Adrenal gland (tissue), 12 donors: Measurements from ENCODE around the gene STRA6. TPM values are rescaled to one million over a fixed set of nuclear protein-coding genes. Genes with fewer than 3 reads are reported as not detected.

Experiments
- DNase-seq, 7 donors: peaks; one replicate each; pipeline ENCODE4 v3.0.0-alpha.2; 2019 to 2020
- H3K27ac ChIP-seq, 5 donors: fragments of 200-600 bp; sonication (generic) in 4 of 5; 1 replicate in 3 of 5; 2 replicates in 2 of 5; pipeline versions ENCODE4 v1.5.1 to v1.8.0; 2016 to 2020; ENCODE audit warnings: mild to moderate bottlenecking in 1 of 5
- H3K27me3 ChIP-seq: fragments of 200-600 bp; 2 replicates; pipeline ENCODE4 v1.8.0; 2021
- H3K36me3 ChIP-seq, 2 donors: fragments of 200-600 bp; replicated peaks in 1 of 2; 1 replicate in 1 of 2; 2 replicates in 1 of 2; pipeline versions ENCODE4 v1.5.1 to v1.8.0; 2018 to 2022
- H3K4me1 ChIP-seq, 2 donors: fragments of 200-600 bp; replicated peaks in 1 of 2; 1 replicate in 1 of 2; 2 replicates in 1 of 2; pipeline versions ENCODE4 v1.5.1 to v1.8.0; 2018 to 2021
- H3K4me3 ChIP-seq, 4 donors: fragments of 200-600 bp; sonication (generic) in 3 of 4; one replicate each; pipeline ENCODE4 v1.5.1; 2016 to 2018
- H3K9me3 ChIP-seq, 3 donors: fragments of 200-600 bp; sonication (generic) in 1 of 3; replicated peaks in 1 of 3; 1 replicate in 2 of 3; 2 replicates in 1 of 3; pipeline versions ENCODE4 v1.5.1 to v1.8.0; 2016 to 2021
- POLR2A ChIP-seq, 2 donors: fragments of 450-650 bp; IDR thresholded peaks; one replicate each; pipeline ENCODE4 v1.6.1; 2017; ENCODE audit warnings: antibody characterized with exemption in 2 of 2, mild to moderate bottlenecking in 2 of 2, moderate library complexity in 1 of 2
- WGBS, 4 donors: extraction: QIAGEN DNeasy Blood & Tissue Kit in 2 of 4; methylation state at CpG; one replicate each; pipeline versions ENCODE4 v1.1.5 to v1.1.7; 2013 to 2017; 5-methylcytosine and 5-hydroxymethylcytosine counted together
- intact Hi-C, 2 donors: fragments of 100-400 bp; cut with DNase I; formaldehyde crosslinking; loops; one replicate each; pipeline versions ENCODE4 v1.14.1 to v1.15.0; 2022 to 2023
- polyA plus RNA-seq, 3 donors: library from polyadenylated mRNA; stranded (reverse); fragments of 200-250 nt in 2 of 3; fragments of 350-450 nt in 1 of 3; fragmentation: Illumina TruSeq in 1 of 3; extraction: RNeasy Lipid Tissue Mini Kit (QIAGEN cat#74804) in 1 of 3; gene quantifications; one replicate each; pipeline ENCODE4 v1.2.3, GENCODE V29; 2013 to 2014
- total RNA-seq, 9 donors: library from RNA; depleted of rRNA in 4 of 9; stranded (reverse); fragments of >200 nt in 4 of 9; fragments of 120-200 nt in 1 of 9; fragmentation: NEBNext Ultra II Directional in 1 of 9; extraction: Animal tissue kit (Norgen Biotek cat#: 25700) in 1 of 9; gene quantifications; one replicate each; pipeline versions ENCODE4 v1.1.0 to v1.2.4, GENCODE V29; 2013 to 2023
- TF ChIP-seq, protein P1 (sequence below), 6 experiments: fragments of 450-650 bp in 4 of 6; fragments of 200-600 bp in 2 of 6; sonication (generic) in 1 of 6; IDR thresholded peaks; 1 replicate in 5 of 6; 2 replicates in 1 of 6; pipeline versions ENCODE4 v1.5.1 to v1.8.0; 2016 to 2021; ENCODE audit warnings: antibody characterized with exemption in 6 of 6, mild to moderate bottlenecking in 2 of 6, moderate library complexity in 1 of 6
- donor health status: healthy with polysubstance abuse.
- donor health status: Bipolar disorder and iron deficiency.
- donor health status: DM: yes; HTN: yes; CAD: no.
- donor health status: DM: no; HTN: no; CAD: no.
- donor health status: DM: no; HTN: no; CAD: no.
- donor health status: DM: yes; HTN: yes; CAD: no.

The STRA6 gene
- total and polyA plus RNA-seq, 12 donors = 0.22 to 12.6 (median 3.1) TPM; not detected in 2

DNA sequence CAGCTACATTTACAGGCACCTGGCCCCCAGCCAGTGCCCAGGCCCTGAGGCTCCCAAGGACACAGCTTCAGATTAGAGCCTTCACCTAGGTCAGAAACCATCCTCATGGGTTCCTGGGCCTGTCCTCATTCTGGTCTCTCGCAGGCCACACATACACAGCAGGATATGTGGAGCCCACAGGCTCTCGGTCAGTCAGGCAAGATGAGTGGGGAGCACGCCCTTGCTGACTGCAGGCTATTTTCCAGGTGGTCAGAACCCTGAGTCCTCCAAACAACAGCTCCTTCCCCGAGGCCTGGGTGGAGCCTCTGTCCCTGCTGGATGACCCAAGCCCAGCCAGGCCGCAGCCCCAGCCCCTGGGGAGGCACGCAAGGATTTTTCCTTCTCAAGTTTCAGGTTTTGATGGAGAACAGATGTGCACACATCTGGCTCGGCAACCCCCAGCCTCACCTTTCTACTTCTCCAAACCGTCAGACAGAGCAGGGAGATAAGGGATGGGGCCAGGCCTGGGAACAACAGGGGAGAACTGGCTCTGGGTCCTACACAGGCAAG, 1.6 kb downstream of the STRA6 start:
- Histone ChIP-seq H3K27ac (peak overlapping the region in 2 of 5 donors; percentile 44 to 61), H3K36me3 (no peaks in the 10 kb centered on the region), H3K4me3 (no peak overlapping the region), H3K27me3 (no peaks in the 10 kb centered on the region), H3K9me3 (no peaks in the 10 kb centered on the region), H3K4me1 (peaks cover 8 to 16% of the 10 kb centered on the region in 2 donors)
- DNase-seq = no peak
- intact Hi-C loops = no loop called here
- no peak for TF ChIP-seq POLR2A (IDR thresholded peaks at IDR 0.05)
- TF ChIP-seq, protein P1, sequence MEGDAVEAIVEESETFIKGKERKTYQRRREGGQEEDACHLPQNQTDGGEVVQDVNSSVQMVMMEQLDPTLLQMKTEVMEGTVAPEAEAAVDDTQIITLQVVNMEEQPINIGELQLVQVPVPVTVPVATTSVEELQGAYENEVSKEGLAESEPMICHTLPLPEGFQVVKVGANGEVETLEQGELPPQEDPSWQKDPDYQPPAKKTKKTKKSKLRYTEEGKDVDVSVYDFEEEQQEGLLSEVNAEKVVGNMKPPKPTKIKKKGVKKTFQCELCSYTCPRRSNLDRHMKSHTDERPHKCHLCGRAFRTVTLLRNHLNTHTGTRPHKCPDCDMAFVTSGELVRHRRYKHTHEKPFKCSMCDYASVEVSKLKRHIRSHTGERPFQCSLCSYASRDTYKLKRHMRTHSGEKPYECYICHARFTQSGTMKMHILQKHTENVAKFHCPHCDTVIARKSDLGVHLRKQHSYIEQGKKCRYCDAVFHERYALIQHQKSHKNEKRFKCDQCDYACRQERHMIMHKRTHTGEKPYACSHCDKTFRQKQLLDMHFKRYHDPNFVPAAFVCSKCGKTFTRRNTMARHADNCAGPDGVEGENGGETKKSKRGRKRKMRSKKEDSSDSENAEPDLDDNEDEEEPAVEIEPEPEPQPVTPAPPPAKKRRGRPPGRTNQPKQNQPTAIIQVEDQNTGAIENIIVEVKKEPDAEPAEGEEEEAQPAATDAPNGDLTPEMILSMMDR (IDR thresholded peaks at IDR 0.05) = no peak
- WGBS, 4 donors = 72 to 91% (median 82%) methylated on average over 5 to 8 of the region's 8 CpGs

DNA sequence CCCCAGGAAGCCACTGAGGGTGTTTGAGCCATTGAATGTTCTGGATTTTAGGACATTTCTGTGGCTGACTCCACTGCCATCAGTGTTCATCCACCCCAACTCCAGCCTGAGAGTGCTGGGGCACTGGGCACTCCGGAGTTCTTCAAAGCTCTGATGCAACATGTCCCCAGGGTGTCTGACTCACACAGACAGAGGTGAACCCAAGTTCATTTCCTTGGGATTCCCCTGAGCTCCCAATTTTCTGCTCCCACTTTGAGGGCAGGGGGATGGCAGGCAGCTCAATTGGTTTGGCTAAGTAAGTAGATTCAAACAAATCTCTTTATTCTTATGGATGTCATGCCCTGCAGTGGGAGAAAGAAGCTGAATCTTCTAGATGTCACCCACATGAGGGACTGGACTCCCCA, 2.2 kb downstream of the STRA6 start:
- peak overlapping the region in 2 of 5 donors; percentile 44 to 61 for H3K27ac ChIP-seq
- no peaks in the 10 kb centered on the region for H3K9me3 ChIP-seq
- no peaks in the 10 kb centered on the region for H3K36me3 ChIP-seq
- no peak overlapping the region for H3K4me3 ChIP-seq
- no peaks in the 10 kb centered on the region for H3K27me3 ChIP-seq
- H3K4me1 ChIP-seq = peaks cover 8 to 16% of the 10 kb centered on the region in 2 donors
- intact Hi-C loops = no loop called here
- TF ChIP-seq, protein P1 (IDR thresholded peaks at IDR 0.05) = no peak
- TF ChIP-seq POLR2A (IDR thresholded peaks at IDR 0.05) = no peak
- peak in 6 of 7 donors; percentile 56 to 81 (median 71) for DNase-seq
- WGBS, 4 donors = 6 to 33% (median 12%) methylated on average over 1 of the region's 1 CpG; no CpG with 5 or more reads in 1 of the 4 donors

DNA sequence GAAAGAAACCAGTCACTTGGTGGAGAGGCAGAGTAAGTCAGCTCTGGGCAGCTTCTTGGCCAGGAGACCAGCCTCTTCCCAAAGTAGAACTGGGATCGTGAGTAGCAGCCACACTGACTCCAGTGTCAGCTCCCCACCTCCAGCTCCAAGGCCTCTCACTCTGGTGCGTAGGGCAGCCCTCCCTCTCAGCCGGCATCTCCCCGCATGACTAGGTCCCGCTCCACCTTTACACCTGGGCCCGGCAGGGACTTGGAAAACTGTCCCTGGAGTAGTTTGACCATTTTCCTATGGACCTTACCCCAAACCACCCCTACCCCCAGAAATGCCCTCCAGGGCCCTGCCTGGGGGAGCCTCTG, 3.3 kb downstream of the STRA6 start:
- DNase-seq = no peak
- no peaks in the 10 kb centered on the region for H3K27me3 ChIP-seq
- no peak overlapping the region for H3K27ac ChIP-seq
- no peaks in the 10 kb centered on the region for H3K36me3 ChIP-seq
- intact Hi-C loops = no loop called here
- H3K9me3 ChIP-seq = no peaks in the 10 kb centered on the region
- peaks cover 8 to 16% of the 10 kb centered on the region in 2 donors for H3K4me1 ChIP-seq
- TF ChIP-seq, protein P1 (IDR thresholded peaks at IDR 0.05) = no peak
- WGBS, 4 donors = 86 to 100% (median 94%) methylated on average over 6 of the region's 6 CpGs
- H3K4me3 ChIP-seq = no peak overlapping the region

DNA sequence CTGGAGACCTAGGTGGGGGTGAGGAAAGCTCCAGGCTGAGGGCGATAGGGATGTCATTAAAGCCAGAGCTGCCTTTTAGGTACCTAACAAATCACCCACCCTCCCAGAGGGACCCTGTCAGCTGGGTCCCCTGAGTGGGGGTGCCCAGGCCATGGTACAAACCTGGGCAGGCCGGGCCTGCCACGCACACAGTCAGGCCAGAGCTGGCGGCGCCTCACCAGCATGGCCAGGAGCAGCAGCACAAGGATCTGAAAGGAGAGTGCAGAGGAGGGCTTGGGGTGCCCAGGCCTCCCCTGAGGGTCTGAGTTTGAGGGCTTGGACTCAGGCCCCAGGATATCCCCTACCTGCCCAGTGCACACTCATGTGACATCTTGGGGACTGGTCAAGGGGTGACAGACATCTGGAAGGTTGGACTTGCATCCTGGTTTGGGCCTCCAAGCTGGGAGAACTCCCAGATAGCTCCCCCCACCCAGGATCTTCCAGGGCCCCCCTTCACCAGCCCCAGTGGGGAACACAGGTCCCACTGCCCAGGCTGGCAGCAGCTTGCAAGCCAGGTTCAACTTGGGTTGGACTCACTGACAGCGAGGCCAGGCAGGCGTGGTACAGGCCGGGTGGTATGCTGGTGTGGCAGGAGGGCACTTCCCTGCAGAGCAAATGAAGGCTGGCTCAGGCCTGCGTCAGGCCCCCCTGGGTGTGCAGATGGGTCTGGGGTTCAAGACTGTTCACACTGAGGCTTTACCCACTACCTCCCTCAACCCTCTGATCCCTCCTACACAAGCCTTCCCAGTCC, 5.2 kb downstream of the STRA6 start:
- no peak for TF ChIP-seq POLR2A (IDR thresholded peaks at IDR 0.05)
- TF ChIP-seq, protein P1 (IDR thresholded peaks at IDR 0.05) = no peak
- peaks cover 8 to 16% of the 10 kb centered on the region in 2 donors for H3K4me1 ChIP-seq
- intact Hi-C loops = no loop called here
- WGBS, 4 donors = 96 to 99% (median 96%) methylated on average over 6 to 9 of the region's 9 CpGs
- no peaks in the 10 kb centered on the region for H3K27me3 ChIP-seq
- no peak overlapping the region for H3K4me3 ChIP-seq
- H3K36me3 ChIP-seq = no peaks in the 10 kb centered on the region
- H3K9me3 ChIP-seq = no peaks in the 10 kb centered on the region
- H3K27ac ChIP-seq = no peak overlapping the region
- DNase-seq = no peak
